Left ventricle myocardium inferior (tissue), 1 donor: Measurements from ENCODE around the gene GOLT1A. TPM values are rescaled to one million over a fixed set of nuclear protein-coding genes. Genes with fewer than 3 reads are reported as not detected.

Source experiments
- DNase-seq: peaks from one replicate; pipeline ENCODE4 v3.0.0-alpha.2; 2020
- H3K27ac ChIP-seq: fragments of 200-600 bp; replicated peaks from 2 replicates; pipeline ENCODE4 v1.8.0; 2021
- H3K27me3 ChIP-seq: fragments of 200-600 bp; 2 replicates; pipeline ENCODE4 v1.8.0; 2021; ENCODE audit warnings: low read depth
- H3K36me3 ChIP-seq: fragments of 200-600 bp; 2 replicates; pipeline ENCODE4 v1.8.0; 2021
- H3K4me1 ChIP-seq: fragments of 200-600 bp; 2 replicates; pipeline ENCODE4 v1.8.0; 2021
- H3K4me3 ChIP-seq: fragments of 200-600 bp; 2 replicates; pipeline ENCODE4 v1.8.0; 2021; ENCODE audit warnings: mild to moderate bottlenecking, moderate library complexity
- H3K9me3 ChIP-seq: fragments of 200-600 bp; replicated peaks from 2 replicates; pipeline ENCODE4 v1.8.0; 2021
- intact Hi-C: fragments of 100-400 bp; cut with micrococcal nuclease; formaldehyde crosslinking; loops from one replicate; pipeline ENCODE4 v1.11.0; 2022
- total RNA-seq: library from RNA; stranded (reverse); fragmentation: NEBNext Ultra II Directional; extraction: Animal tissue kit (Norgen Biotek cat#: 25700); gene quantifications from one replicate; pipeline ENCODE4 v1.2.1, GENCODE V29; 2021
- TF ChIP-seq, protein P1 (sequence below): fragments of 200-600 bp; IDR thresholded peaks from 2 replicates; pipeline ENCODE4 v1.8.0; 2021; ENCODE audit warnings: antibody characterized with exemption, mild to moderate bottlenecking, borderline replicate concordance
- donor health status: DM: no; HTN: yes; CAD: no; lungs with severe emphysema.

GOLT1A gene
- total RNA-seq, 1 donor from 2014 or later, result not detected

DNA sequence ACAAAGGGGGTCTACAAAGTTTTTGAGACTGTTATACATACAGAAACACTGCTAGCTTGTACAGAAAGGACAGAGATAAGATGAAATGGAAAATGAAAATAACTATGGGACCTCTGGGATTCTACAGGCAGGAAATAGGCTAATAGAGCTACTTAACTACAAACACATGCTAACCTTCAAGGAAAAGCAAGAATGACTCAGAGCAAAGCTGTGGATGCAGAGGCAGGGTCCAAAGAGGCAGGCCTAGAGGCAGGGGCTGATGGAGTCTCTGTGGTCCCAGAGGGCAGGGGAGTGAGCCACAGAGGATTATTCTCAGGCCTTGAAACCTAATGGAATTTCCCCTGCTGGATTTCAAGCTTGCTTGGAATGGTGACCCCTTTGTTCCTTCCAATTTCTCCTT lies 18.7 kb upstream of the GOLT1A start:
- Histone ChIP-seq H3K4me1 (no peaks in the 10 kb centered on the region), H3K36me3 (peaks cover 63% of the 10 kb centered on the region), H3K27me3 (no peaks in the 10 kb centered on the region), H3K27ac (no peak overlapping the region), H3K9me3 (no peaks in the 10 kb centered on the region), H3K4me3 (no peak overlapping the region)
- TF ChIP-seq, protein P1, sequence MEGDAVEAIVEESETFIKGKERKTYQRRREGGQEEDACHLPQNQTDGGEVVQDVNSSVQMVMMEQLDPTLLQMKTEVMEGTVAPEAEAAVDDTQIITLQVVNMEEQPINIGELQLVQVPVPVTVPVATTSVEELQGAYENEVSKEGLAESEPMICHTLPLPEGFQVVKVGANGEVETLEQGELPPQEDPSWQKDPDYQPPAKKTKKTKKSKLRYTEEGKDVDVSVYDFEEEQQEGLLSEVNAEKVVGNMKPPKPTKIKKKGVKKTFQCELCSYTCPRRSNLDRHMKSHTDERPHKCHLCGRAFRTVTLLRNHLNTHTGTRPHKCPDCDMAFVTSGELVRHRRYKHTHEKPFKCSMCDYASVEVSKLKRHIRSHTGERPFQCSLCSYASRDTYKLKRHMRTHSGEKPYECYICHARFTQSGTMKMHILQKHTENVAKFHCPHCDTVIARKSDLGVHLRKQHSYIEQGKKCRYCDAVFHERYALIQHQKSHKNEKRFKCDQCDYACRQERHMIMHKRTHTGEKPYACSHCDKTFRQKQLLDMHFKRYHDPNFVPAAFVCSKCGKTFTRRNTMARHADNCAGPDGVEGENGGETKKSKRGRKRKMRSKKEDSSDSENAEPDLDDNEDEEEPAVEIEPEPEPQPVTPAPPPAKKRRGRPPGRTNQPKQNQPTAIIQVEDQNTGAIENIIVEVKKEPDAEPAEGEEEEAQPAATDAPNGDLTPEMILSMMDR, result no peak
- no peak for DNase-seq
- intact Hi-C loops, result no loop called here

DNA sequence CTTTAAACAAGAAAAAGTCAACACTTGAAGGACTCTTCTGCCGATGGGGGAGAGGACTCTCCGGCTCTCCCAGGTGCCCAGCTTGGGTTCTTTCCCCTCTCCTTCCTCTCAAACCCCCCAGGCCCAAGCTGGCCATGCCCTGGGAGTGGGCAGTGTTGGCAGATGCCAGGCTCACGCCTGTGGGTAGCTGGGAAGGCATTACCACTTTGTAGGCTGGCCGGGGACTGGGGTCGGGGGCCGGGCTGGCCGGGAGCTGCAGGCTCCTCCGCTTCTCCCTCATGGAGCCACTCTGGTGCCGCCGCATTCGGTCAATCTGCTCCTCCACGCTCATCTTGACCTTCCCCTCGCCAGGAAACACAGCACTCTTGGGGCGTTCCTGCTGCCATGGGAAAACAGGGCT lies 16.4 kb upstream of the GOLT1A start:
- Histone ChIP-seq H3K9me3 (no peaks in the 10 kb centered on the region), H3K36me3 (peaks cover 73% of the 10 kb centered on the region), H3K27me3 (no peaks in the 10 kb centered on the region), H3K27ac (no peak overlapping the region), H3K4me1 (no peaks in the 10 kb centered on the region), H3K4me3 (no peak overlapping the region)
- intact Hi-C loops, result no loop called here
- TF ChIP-seq, protein P1, result no peak
- no peak for DNase-seq

DNA sequence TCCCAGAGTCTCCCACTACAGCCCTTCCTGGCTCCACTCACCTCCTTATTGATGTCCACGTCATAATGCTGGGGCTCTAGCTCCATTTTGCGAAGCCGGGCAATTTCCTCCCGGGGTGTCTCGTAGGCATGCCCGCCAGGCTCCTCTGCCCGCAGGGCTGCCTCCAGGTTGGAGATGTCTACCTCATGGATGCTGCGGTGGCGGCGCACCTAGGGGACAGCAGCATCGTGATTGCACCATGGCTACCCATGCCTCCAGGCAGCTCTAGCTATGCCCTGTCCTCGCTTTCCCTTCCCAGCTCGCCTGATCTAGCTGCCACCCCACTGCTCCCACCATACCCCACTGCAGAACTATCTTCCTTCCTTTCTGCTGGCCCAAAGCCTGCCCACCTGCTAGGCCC lies 15.1 kb upstream of the GOLT1A start:
- Histone ChIP-seq H3K9me3 (no peaks in the 10 kb centered on the region), H3K4me3 (no peak overlapping the region), H3K4me1 (no peaks in the 10 kb centered on the region), H3K27ac (no peak overlapping the region), H3K27me3 (no peaks in the 10 kb centered on the region), H3K36me3 (peaks cover 71% of the 10 kb centered on the region)
- no peak for DNase-seq
- intact Hi-C loops, result no loop called here
- TF ChIP-seq, protein P1, result no peak

- no peaks in the 10 kb centered on the region for H3K4me1 ChIP-seq
Measured at GRCh38 chr1:204227996-204228785, 14.4 kb upstream of the GOLT1A start.

GRCh38 chr1:204227351-204227750 lies 13.6 kb upstream of the GOLT1A start:
- H3K4me1 ChIP-seq, result no peaks in the 10 kb centered on the region
- H3K27ac ChIP-seq, result no peak overlapping the region
- H3K4me3 ChIP-seq, result no peak overlapping the region
- intact Hi-C loops, result no loop called here
- no peak for DNase-seq
- peaks cover 64% of the 10 kb centered on the region for H3K36me3 ChIP-seq
- H3K27me3 ChIP-seq, result no peaks in the 10 kb centered on the region
- TF ChIP-seq, protein P1, result no peak
- no peaks in the 10 kb centered on the region for H3K9me3 ChIP-seq

More at GRCh38 chr1:204227996-204228785, 14.4 kb upstream of the GOLT1A start:
- Histone ChIP-seq H3K9me3 (no peaks in the 10 kb centered on the region), H3K27me3 (no peaks in the 10 kb centered on the region), H3K4me3 (no peak overlapping the region), H3K36me3 (peaks cover 65% of the 10 kb centered on the region), H3K27ac (no peak overlapping the region)
- TF ChIP-seq, protein P1, result no peak
- intact Hi-C loops, result no loop called here
- DNase-seq, result no peak
